GM19238 (cell line): ENCODE measurements around the gene NUP62CL.
"Not testable (repeated sequence)": the region's sequence is repeated elsewhere in the genome, so short reads cannot be mapped to it uniquely, and the experiment has no call there.

Source experiments
- DNase-seq: peaks from one replicate; pipeline ENCODE4 v3.0.0; 2011; ENCODE audit warnings: low spot score; ENCODE audit not compliant: insufficient read length

The NUP62CL gene

GRCh38 chrX:107205770-107206696, at the start of gene NUP62CL, which contains the start of gene DNAAF6:
TSS of gene NUP62CL (minus strand) at chrX:107206433. CDS start at chrX:107175146, 31,287 bp downstream.
TSS of gene DNAAF6 (plus strand) at chrX:107206611. CDS start at chrX:107212876, 6,265 bp downstream.
- DNase-seq = peak; percentile 11

- DNase-seq = no peak
Measured at GRCh38 chrX:107228486-107228819, 22.2 kb upstream of the NUP62CL start.

DNA sequence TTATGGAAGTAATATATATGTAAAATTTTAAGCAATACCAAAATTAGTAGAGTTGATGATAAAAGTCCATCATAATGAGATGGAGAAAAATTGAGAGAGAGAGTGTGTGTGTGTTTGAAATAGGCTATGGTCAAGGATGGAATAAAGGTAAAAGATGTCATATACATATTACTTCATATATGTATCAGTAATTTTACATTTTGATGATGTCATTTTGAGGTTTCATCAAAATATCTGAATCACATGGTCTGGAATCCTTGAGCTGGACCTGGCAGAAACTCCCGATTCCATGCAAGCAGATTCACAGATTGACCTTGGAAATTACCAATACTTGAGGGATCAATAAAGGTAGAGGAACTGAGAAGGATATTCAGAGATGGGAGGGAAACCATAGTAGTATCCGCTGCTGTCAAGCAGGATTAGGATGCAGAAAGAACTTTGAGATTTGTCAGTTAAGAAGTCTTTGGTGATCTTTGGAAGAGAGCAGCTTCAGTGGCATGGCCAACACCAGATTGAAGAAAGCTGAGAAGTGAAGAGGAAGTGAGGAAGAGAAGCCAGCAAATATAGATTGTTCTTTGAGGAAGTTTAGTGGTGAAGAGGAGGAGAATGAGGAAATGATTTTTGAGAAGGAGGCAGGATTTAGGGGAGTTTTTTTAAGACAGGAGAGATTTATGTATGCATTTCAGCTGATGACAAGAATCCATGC, 21.7 kb upstream of the NUP62CL start:
- no peak for DNase-seq

GRCh38 chrX:107226757-107227156, 20.5 kb upstream of the NUP62CL start:
- DNase-seq = no peak

- DNase-seq = no peak
Measured at GRCh38 chrX:107213477-107213876, 7.2 kb upstream of the NUP62CL start.

- no peak for DNase-seq
Measured at GRCh38 chrX:107207943-107208342, 1.7 kb upstream of the NUP62CL start.

GRCh38 chrX:107207089-107207488, 856 bp upstream of the NUP62CL start:
- DNase-seq = no peak

GRCh38 chrX:107206697-107207065, 448 bp upstream of the NUP62CL start:
- no peak for DNase-seq

DNA sequence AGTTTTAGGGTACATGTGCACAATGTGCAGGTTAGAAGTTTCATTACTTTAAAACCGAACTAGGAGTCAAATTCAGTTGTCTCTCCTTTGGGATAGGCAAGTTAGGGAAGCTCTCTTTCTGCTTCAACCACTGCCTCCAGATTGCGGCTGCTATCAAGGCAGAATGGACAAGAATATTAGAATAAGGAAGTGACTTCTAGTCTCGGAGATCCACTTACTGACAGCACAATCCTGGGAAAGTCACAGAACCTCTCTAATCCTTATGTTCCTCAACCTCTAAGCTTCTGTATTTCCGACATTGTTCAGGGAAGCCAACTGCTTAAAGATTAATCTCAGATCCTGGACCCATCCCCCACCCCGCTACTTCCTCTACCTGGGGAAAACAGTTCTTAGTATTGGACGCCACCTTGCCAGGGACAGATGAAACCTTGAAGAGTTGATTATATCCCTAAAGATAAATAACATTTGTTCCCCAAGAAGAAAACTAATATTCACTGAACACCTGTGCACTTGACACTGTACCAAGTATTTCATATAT, 2.1 kb downstream of the NUP62CL start:
- no peak for DNase-seq

DNA sequence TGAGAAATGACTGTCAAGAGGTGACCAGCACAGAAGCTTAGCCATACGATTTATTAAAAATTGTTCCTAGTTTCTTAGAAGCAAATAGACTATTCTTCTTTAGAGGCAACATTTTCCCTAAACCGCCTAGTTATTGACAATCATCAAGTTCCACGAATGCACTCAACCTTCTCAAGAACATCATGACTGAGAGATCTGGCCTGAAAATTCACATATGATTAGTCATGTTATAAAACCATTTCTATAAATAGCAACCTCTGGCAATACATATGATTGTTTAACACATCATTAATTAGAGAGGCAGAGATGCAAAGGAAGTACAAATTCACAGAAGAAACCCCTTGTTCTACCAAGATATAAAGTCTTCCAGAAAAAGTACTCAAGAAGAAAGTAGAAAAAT, 6.7 kb downstream of the NUP62CL start:
- DNase-seq = no peak

DNA sequence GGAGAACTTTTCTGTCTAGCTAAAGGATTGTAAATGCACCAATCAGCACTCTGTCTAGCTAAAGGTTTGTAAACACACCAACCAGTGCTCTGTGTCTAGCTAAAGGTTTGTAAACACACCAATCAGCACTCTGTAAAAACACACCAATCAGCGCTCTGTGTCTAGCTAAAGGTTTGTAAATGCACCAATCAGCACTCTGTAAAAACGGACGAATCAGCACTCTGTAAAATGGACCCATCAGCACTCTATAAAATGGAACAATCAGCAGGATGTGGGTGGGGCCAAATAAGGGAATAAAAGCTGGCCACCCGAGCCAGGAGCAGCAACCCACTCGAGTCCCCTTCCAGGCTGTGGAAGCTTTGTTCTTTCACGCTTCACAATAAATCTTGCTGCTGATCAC, 8.2 kb downstream of the NUP62CL start:
- not testable (repeated sequence) for DNase-seq

DNA sequence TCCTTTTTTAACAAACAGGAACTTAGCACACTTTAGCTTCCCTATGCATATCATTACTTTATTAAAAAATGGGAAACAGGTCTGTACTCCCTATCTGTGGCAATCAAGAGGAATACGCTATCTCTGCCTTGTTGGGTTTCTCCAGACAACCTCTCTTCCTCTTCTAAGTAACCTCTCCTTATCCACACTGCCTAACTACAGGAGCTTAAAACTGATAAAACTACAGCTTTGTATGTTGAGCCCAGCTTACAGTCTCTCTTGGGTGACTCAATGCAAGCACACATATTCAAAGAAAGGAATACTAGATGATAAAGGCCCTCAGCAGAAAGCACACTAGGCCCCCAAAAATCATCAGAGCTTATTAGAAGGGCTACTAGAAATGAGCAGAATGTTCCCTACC, 8.9 kb downstream of the NUP62CL start:
- DNase-seq = no peak

- no peak for DNase-seq
Measured at GRCh38 chrX:107171369-107172102, 34.7 kb downstream of the NUP62CL start.

GRCh38 chrX:107168712-107169111, 37.5 kb downstream of the NUP62CL start:
- no peak for DNase-seq

DNA sequence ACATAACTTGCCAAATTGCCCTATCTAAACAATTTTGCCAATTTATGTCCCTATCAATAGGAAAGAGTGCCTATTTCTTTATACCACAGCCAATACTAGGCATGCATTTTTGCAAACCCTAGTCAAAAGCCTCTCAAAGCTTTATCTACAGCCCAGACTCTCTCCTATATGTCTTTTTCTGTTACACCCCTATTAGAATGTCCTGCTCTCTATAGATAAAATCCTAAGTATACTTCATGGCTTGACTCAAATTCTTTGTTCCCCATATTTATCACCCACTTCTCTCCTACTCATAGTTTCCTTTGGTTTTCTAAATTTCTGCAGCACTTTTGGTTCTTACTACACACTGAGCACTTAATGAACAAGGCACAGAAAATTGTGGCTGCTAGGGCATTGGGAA, 38.0 kb downstream of the NUP62CL start:
- no peak for DNase-seq

DNA sequence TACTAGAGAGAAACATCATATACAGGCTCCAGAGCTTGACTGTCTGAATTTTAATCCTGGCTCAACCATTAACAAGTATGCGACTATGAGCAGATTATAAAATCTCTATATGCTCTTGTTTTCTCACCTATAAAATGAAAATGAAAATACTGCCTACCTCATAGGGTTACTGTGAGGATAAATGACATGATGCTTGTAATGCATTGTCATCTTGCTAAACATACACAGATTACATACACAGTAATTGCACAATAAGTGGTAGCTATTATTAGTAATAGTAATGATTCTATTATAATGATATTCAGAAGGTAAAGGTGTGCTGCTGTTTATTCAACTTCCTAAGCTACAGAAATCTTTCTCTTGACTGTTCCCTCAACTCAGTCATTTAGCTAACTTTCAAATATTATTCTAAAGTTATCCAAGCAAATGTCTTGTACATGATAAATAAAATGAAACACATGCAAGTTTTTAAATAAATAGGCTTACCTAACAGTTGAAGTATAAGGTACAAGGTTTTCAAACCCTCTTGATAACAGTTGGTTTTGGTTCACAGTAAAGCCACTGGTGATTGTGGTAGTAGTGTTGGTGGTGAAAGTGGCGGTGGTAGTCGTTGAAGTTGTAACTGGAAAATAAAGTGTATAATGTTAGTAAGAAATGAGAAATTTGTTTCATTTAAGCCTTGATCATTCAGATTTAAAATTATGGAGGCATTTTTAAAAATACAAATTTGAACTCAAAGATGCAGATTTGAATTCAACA, 38.9 kb downstream of the NUP62CL start:
- DNase-seq = no peak

GRCh38 chrX:107157618-107158017, 48.6 kb downstream of the NUP62CL start:
- not testable (repeated sequence) for DNase-seq

- not testable (repeated sequence) for DNase-seq
Measured at GRCh38 chrX:107155621-107156430, 50.4 kb downstream of the NUP62CL start.

GRCh38 chrX:107154787-107155620, 51.2 kb downstream of the NUP62CL start:
- DNase-seq = no peak
